ENCODE measurements around the gene TPSAB1.
"Not testable (repeated sequence)": the region's sequence is repeated elsewhere in the genome, so short reads cannot be mapped to it uniquely, and the experiment has no call there.

Gene TPSAB1

GRCh38 chr16:1258906-1259759 is 18.6 kb downstream of the TPSAB1 start:
- no peaks in the 10 kb centered on the region for H3K36me3 Mint-ChIP-seq (ENCODE audit: low read depth)
- DNase-seq (no peak), ATAC-seq (no peak)
- peaks cover under 1% of the 10 kb centered on the region for H3K9me3 Mint-ChIP-seq
- H3K4me3 Mint-ChIP-seq = no peak overlapping the region
- H3K4me1 Mint-ChIP-seq = peaks cover 2% of the 10 kb centered on the region
- H3K27ac Mint-ChIP-seq = no peak overlapping the region
- H3K27me3 Mint-ChIP-seq = peaks cover 22% of the 10 kb centered on the region

- H3K27me3 Mint-ChIP-seq = peaks cover 22% of the 10 kb centered on the region
- peaks cover 2% of the 10 kb centered on the region for H3K4me1 Mint-ChIP-seq
- ATAC-seq = no peak
These were observed 19.2 kb downstream of the TPSAB1 start for GRCh38 chr16:1259760-1260068.

GRCh38 chr16:1260101-1260680 is 19.7 kb downstream of the TPSAB1 start:
- H3K4me3 Mint-ChIP-seq = no peak overlapping the region
- peaks cover 2% of the 10 kb centered on the region for H3K4me1 Mint-ChIP-seq
- no peak for ATAC-seq
- DNase-seq = no peak
- no peaks in the 10 kb centered on the region for H3K36me3 Mint-ChIP-seq (ENCODE audit: low read depth)
- no peak overlapping the region for H3K27ac Mint-ChIP-seq
- H3K27me3 Mint-ChIP-seq = peaks cover 22% of the 10 kb centered on the region
- peaks cover 8% of the 10 kb centered on the region for H3K9me3 Mint-ChIP-seq

More at GRCh38 chr16:1259760-1260068, 19.2 kb downstream of the TPSAB1 start:
- H3K27ac Mint-ChIP-seq = no peak overlapping the region
- no peak for DNase-seq
- H3K4me3 Mint-ChIP-seq = no peak overlapping the region
- peaks cover 6% of the 10 kb centered on the region for H3K9me3 Mint-ChIP-seq
- no peaks in the 10 kb centered on the region for H3K36me3 Mint-ChIP-seq (ENCODE audit: low read depth)

GRCh38 chr16:1261131-1261892 is 20.8 kb downstream of the TPSAB1 start:
- Mint-ChIP-seq H3K36me3 (ENCODE audit: low read depth) (no peaks in the 10 kb centered on the region), H3K4me1 (peaks cover 2% of the 10 kb centered on the region), H3K27ac (no peak overlapping the region), H3K9me3 (peaks cover 8% of the 10 kb centered on the region), H3K27me3 (peaks cover 22% of the 10 kb centered on the region), H3K4me3 (no peak overlapping the region)
- no peak for ATAC-seq
- DNase-seq = peak; percentile 14

- H3K27ac Mint-ChIP-seq = no peak overlapping the region
- no peaks in the 10 kb centered on the region for H3K36me3 Mint-ChIP-seq (ENCODE audit: low read depth)
- no peak overlapping the region for H3K4me3 Mint-ChIP-seq
- ATAC-seq (no peak), DNase-seq (no peak)
- H3K4me1 Mint-ChIP-seq = peaks cover 2% of the 10 kb centered on the region
- peaks cover 22% of the 10 kb centered on the region for H3K27me3 Mint-ChIP-seq
- H3K9me3 Mint-ChIP-seq = peaks cover 8% of the 10 kb centered on the region
These were observed 21.8 kb downstream of the TPSAB1 start for GRCh38 chr16:1262210-1262845.

- DNase-seq (no peak), ATAC-seq (no peak)
- Mint-ChIP-seq H3K9me3 (peaks cover 8% of the 10 kb centered on the region), H3K27ac (no peak overlapping the region), H3K4me1 (peaks cover 2% of the 10 kb centered on the region), H3K27me3 (peaks cover 22% of the 10 kb centered on the region), H3K36me3 (ENCODE audit: low read depth) (no peaks in the 10 kb centered on the region), H3K4me3 (no peak overlapping the region)
These were observed 22.3 kb downstream of the TPSAB1 start for GRCh38 chr16:1262846-1263221.

GRCh38 chr16:1263591-1264344 is 23.3 kb downstream of the TPSAB1 start:
- no peak for ATAC-seq
- Mint-ChIP-seq H3K27ac (no peak overlapping the region), H3K36me3 (ENCODE audit: low read depth) (no peaks in the 10 kb centered on the region), H3K4me1 (peaks cover 2% of the 10 kb centered on the region), H3K27me3 (peaks cover 21% of the 10 kb centered on the region), H3K4me3 (no peak overlapping the region), H3K9me3 (peaks cover 8% of the 10 kb centered on the region)
- no peak for DNase-seq

GRCh38 chr16:1264345-1265089 is 24.0 kb downstream of the TPSAB1 start:
- DNase-seq = no peak
- H3K9me3 Mint-ChIP-seq = peaks cover 8% of the 10 kb centered on the region
- H3K4me1 Mint-ChIP-seq = no peaks in the 10 kb centered on the region
- peaks cover 17% of the 10 kb centered on the region for H3K27me3 Mint-ChIP-seq
- H3K27ac Mint-ChIP-seq = no peak overlapping the region
- H3K4me3 Mint-ChIP-seq = no peak overlapping the region
- H3K36me3 Mint-ChIP-seq (ENCODE audit: low read depth) = no peaks in the 10 kb centered on the region
- no peak for ATAC-seq

GRCh38 chr16:1265090-1265630 is 24.7 kb downstream of the TPSAB1 start:
- Mint-ChIP-seq H3K27me3 (peaks cover 17% of the 10 kb centered on the region), H3K27ac (no peak overlapping the region), H3K9me3 (peaks cover 8% of the 10 kb centered on the region), H3K4me3 (no peak overlapping the region), H3K4me1 (no peaks in the 10 kb centered on the region), H3K36me3 (ENCODE audit: low read depth) (no peaks in the 10 kb centered on the region)
- DNase-seq (no peak), ATAC-seq (no peak)

GRCh38 chr16:1265826-1266225 is 25.3 kb downstream of the TPSAB1 start:
- Mint-ChIP-seq H3K27ac (no peak overlapping the region), H3K4me1 (no peaks in the 10 kb centered on the region), H3K9me3 (peaks cover 8% of the 10 kb centered on the region), H3K36me3 (ENCODE audit: low read depth) (no peaks in the 10 kb centered on the region), H3K27me3 (peaks cover 13% of the 10 kb centered on the region), H3K4me3 (no peak overlapping the region)
- ATAC-seq (no peak), DNase-seq (no peak)

- DNase-seq; H3K27ac Mint-ChIP-seq; ATAC-seq; H3K4me3 Mint-ChIP-seq; H3K9me3 Mint-ChIP-seq; H3K36me3 Mint-ChIP-seq (ENCODE audit: low read depth); H3K4me1 Mint-ChIP-seq: not testable (repeated sequence)
- H3K27me3 Mint-ChIP-seq = peaks cover 10% of the 10 kb centered on the region
These were observed 28.9 kb downstream of the TPSAB1 start for GRCh38 chr16:1269418-1269817.

GRCh38 chr16:1271380-1271723 is 30.8 kb downstream of the TPSAB1 start:
- Mint-ChIP-seq H3K4me1 (no peaks in the 10 kb centered on the region), H3K36me3 (ENCODE audit: low read depth) (no peaks in the 10 kb centered on the region), H3K27me3 (peaks cover 19% of the 10 kb centered on the region), H3K9me3 (no peaks in the 10 kb centered on the region), H3K4me3 (no peak overlapping the region), H3K27ac (no peak overlapping the region)
- ATAC-seq (no peak), DNase-seq (no peak)

- H3K36me3 Mint-ChIP-seq (ENCODE audit: low read depth); DNase-seq; ATAC-seq; H3K9me3 Mint-ChIP-seq; H3K4me3 Mint-ChIP-seq; H3K4me1 Mint-ChIP-seq; H3K27ac Mint-ChIP-seq: not testable (repeated sequence)
- peaks cover 19% of the 10 kb centered on the region for H3K27me3 Mint-ChIP-seq
These were observed 31.4 kb downstream of the TPSAB1 start for GRCh38 chr16:1271724-1272413.
